Medulla oblongata (tissue), 1 donor: ENCODE measurements around the gene SLU7.

Source experiments
- DNase-seq: peaks from one replicate; pipeline ENCODE4 v3.0.0-alpha.2; 2015; ENCODE audit errors: extremely low spot score

Gene SLU7

GRCh38 chr5:160367261-160367660 lies 51.6 kb downstream of the SLU7 start:
- no peak for DNase-seq

- no peak for DNase-seq
Measured at GRCh38 chr5:160366230-160366629, 52.7 kb downstream of the SLU7 start.

- no peak for DNase-seq
Measured at GRCh38 chr5:160363660-160364395, 55.1 kb downstream of the SLU7 start.

GRCh38 chr5:160363211-160363610 lies 55.7 kb downstream of the SLU7 start:
- no peak for DNase-seq

- no peak for DNase-seq
Measured at GRCh38 chr5:160361624-160362228, 57.2 kb downstream of the SLU7 start.

- DNase-seq = no peak
Measured at GRCh38 chr5:160360310-160360709, 58.6 kb downstream of the SLU7 start.

- no peak for DNase-seq
Measured at GRCh38 chr5:160359816-160360215, 59.1 kb downstream of the SLU7 start.

- no peak for DNase-seq
Measured at GRCh38 chr5:160359242-160359641, 59.6 kb downstream of the SLU7 start.

- DNase-seq = peak; percentile 59
Measured at GRCh38 chr5:160357861-160358411, 60.9 kb downstream of the SLU7 start.

- DNase-seq = no peak
Measured at GRCh38 chr5:160357394-160357793, 61.5 kb downstream of the SLU7 start.

GRCh38 chr5:160356550-160357347 lies 62.1 kb downstream of the SLU7 start:
- no peak for DNase-seq

- no peak for DNase-seq
Measured at GRCh38 chr5:160354666-160355065, 64.2 kb downstream of the SLU7 start.

- DNase-seq = peak; percentile 85
Measured at GRCh38 chr5:160353379-160353778, 65.5 kb downstream of the SLU7 start.

- no peak for DNase-seq
Measured at GRCh38 chr5:160352308-160352707, 66.6 kb downstream of the SLU7 start.
